Measurements from ENCODE around the gene ACY1. TPM values are rescaled to one million over a fixed set of nuclear protein-coding genes. Genes with fewer than 3 reads are reported as not detected.

ACY1 gene
- total RNA-seq, 4 donors from 2014 or later, result 20.2 to 42.7 (median 33.6) TPM

GRCh38 chr3:51968170-51968775 lies 15.1 kb upstream of the ACY1 start:
- Histone ChIP-seq H3K36me3 (no peaks in the 10 kb centered on the region), H3K4me3 (peak overlapping the region; percentile 60 to 86 (median 78)), H3K27me3 (no peaks in the 10 kb centered on the region), H3K4me1 (peaks cover 22 to 89% (median 32%) of the 10 kb centered on the region in 3 donors), H3K9me3 (no peaks in the 10 kb centered on the region), H3K27ac (peak overlapping the region; percentile 77 to 95 (median 91))
- intact Hi-C loops (cut with DNase I), result no loop called here
- no peak for DNase-seq
- no peak for TF ChIP-seq POLR2A (IDR thresholded peaks at IDR 0.05)
- TF ChIP-seq, protein P1, sequence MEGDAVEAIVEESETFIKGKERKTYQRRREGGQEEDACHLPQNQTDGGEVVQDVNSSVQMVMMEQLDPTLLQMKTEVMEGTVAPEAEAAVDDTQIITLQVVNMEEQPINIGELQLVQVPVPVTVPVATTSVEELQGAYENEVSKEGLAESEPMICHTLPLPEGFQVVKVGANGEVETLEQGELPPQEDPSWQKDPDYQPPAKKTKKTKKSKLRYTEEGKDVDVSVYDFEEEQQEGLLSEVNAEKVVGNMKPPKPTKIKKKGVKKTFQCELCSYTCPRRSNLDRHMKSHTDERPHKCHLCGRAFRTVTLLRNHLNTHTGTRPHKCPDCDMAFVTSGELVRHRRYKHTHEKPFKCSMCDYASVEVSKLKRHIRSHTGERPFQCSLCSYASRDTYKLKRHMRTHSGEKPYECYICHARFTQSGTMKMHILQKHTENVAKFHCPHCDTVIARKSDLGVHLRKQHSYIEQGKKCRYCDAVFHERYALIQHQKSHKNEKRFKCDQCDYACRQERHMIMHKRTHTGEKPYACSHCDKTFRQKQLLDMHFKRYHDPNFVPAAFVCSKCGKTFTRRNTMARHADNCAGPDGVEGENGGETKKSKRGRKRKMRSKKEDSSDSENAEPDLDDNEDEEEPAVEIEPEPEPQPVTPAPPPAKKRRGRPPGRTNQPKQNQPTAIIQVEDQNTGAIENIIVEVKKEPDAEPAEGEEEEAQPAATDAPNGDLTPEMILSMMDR (IDR thresholded peaks at IDR 0.05), result no peak
- WGBS, 2 donors, result 0 to 33% methylated on average over 2 of the region's 11 CpGs

GRCh38 chr3:51968883-51969678 lies 14.3 kb upstream of the ACY1 start:
- no peak for DNase-seq
- H3K27ac ChIP-seq, result peak overlapping the region in 2 of 4 donors; percentile 92 to 95
- 82 to 88% methylated on average over 3 to 6 of the region's 6 CpGs for WGBS, 2 donors
- no peak overlapping the region for H3K4me3 ChIP-seq
- intact Hi-C loops (cut with DNase I), result no loop called here
- H3K27me3 ChIP-seq, result no peaks in the 10 kb centered on the region
- H3K9me3 ChIP-seq, result no peaks in the 10 kb centered on the region
- peaks cover 23 to 93% (median 33%) of the 10 kb centered on the region in 3 donors for H3K4me1 ChIP-seq
- no peak for TF ChIP-seq POLR2A (IDR thresholded peaks at IDR 0.05)
- TF ChIP-seq, protein P1 (IDR thresholded peaks at IDR 0.05), result no peak
- no peaks in the 10 kb centered on the region for H3K36me3 ChIP-seq

DNA sequence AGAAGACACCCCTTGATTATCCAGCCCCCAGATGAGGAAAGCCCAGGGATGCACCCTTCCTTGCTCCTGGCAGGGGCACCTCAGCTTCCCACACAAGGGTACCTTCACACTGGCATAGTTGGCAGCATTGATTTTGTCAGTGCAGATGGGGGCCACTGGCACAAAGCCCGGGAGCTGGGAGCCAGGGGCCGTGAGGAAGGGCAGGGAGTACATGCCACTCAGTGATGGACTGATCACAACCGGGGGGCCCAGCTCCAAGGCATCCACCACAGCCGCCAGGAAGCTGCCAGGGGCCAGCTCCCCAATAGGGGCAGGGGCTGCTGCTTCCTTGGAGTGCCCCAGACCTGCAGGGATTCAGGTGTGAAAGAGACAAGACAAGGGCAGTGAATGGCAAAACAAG lies 13.5 kb upstream of the ACY1 start:
- TF ChIP-seq POLR2A (IDR thresholded peaks at IDR 0.05), result no peak
- TF ChIP-seq, protein P1 (IDR thresholded peaks at IDR 0.05), result no peak
- Histone ChIP-seq H3K4me1 (peaks cover 31 to 93% (median 40%) of the 10 kb centered on the region in 3 donors), H3K36me3 (no peaks in the 10 kb centered on the region), H3K27ac (no peak overlapping the region), H3K9me3 (no peaks in the 10 kb centered on the region), H3K27me3 (no peaks in the 10 kb centered on the region), H3K4me3 (no peak overlapping the region)
- 60 to 83% methylated on average over 1 to 2 of the region's 4 CpGs for WGBS, 2 donors
- intact Hi-C loops (cut with DNase I), result no loop called here
- no peak for DNase-seq

DNA sequence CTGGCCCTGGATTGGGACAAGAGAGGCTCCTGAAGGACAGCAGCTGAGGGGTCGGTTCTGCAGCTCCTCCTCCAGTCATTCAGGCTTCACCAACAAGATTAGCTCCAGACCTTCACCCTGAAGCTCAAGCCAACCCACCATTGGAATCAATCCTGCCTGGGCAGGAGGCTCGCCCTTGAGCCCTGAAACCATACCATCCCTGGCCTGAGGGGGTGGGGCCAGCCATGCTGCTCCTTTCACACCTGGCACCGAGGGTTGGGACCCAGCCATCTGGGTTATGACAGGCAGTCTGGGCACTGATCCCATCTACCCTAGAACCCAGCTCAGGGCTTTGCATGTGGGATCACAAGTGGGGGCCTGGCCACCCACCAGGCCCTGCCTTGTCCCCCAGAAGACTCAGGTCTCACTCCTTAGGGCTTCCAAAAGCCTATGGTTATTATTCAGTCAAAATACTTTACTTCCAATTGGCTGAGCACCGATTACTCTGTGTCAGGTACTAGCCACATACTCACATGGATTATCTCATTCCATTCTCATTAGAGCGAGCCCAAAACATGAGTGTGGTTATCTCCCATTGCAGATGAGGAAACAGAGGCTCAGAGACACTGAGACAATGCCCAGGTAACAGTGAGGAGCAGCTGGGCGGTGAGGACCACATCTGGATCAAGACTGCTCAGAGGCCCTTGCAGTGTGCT lies 12.6 kb upstream of the ACY1 start:
- peaks cover 38 to 93% (median 42%) of the 10 kb centered on the region in 3 donors for H3K4me1 ChIP-seq

More for the DNA sequence above, 12.6 kb upstream of the ACY1 start:
- peak overlapping the region in 1 of 4 donors; percentile 30 for H3K27ac ChIP-seq
- H3K27me3 ChIP-seq, result no peaks in the 10 kb centered on the region
- H3K36me3 ChIP-seq, result no peaks in the 10 kb centered on the region
- intact Hi-C loops (cut with DNase I), result no loop called here
- no peak for TF ChIP-seq POLR2A (IDR thresholded peaks at IDR 0.05)
- TF ChIP-seq, protein P1 (IDR thresholded peaks at IDR 0.05), result no peak
- no peaks in the 10 kb centered on the region for H3K9me3 ChIP-seq
- H3K4me3 ChIP-seq, result no peak overlapping the region
- DNase-seq, result no peak
- WGBS, 2 donors, result 39 to 51% methylated on average over 4 of the region's 6 CpGs

Measured in esophagus squamous epithelium (tissue), 5 donors.